CD8-positive, alpha-beta memory T cell (primary cell): ENCODE data around the gene CCDC149. TPM values are rescaled to one million over a fixed set of nuclear protein-coding genes. Genes with fewer than 3 reads are reported as not detected.

Source experiments
- CTCF ChIA-PET: fragments of 350-600 bp; sonication (Branson Sonifier 250); formaldehyde crosslinking; loops from one replicate; lab custom pipeline; 2021; ENCODE audit warnings: antibody characterized with exemption; lab: Charles Lee
- POLR2A ChIA-PET: fragments of 350-600 bp; sonication (Branson Sonifier 250); formaldehyde crosslinking; loops from one replicate; lab custom pipeline; 2021; ENCODE audit warnings: antibody characterized with exemption; lab: Charles Lee
- DNase-seq, 5 donors: peaks; one replicate each; pipeline versions ENCODE4 v3.0.0 to v3.0.0-alpha.2; 2020 to 2022; ENCODE audit warnings: mixed read lengths in 1 of 5
- H3K27ac ChIP-seq: one replicate; pipeline ENCODE4 v1.7.0; 2013; ENCODE audit warnings: low read depth, mild to moderate bottlenecking, low read length, moderate library complexity
- H3K27me3 ChIP-seq: 2 replicates; pipeline ENCODE4 v1.7.0; 2013; ENCODE audit warnings: low read length, mild to moderate bottlenecking; ENCODE audit not compliant: insufficient read depth, poor library complexity, severe bottlenecking
- H3K36me3 ChIP-seq: 2 replicates; pipeline ENCODE4 v1.7.0; 2013; ENCODE audit warnings: mild to moderate bottlenecking, low read length, moderate library complexity; ENCODE audit not compliant: insufficient read depth
- H3K4me1 ChIP-seq: 2 replicates; pipeline ENCODE4 v1.7.0; 2013; ENCODE audit warnings: mild to moderate bottlenecking, low read length, moderate library complexity; ENCODE audit not compliant: insufficient read depth
- H3K4me3 ChIP-seq: 2 replicates; pipeline ENCODE4 v1.7.0; 2013; ENCODE audit warnings: mild to moderate bottlenecking, low read length
- H3K9me3 ChIP-seq: 2 replicates; pipeline ENCODE4 v1.7.0; 2013; ENCODE audit warnings: mild to moderate bottlenecking, low read length
- H3K27ac Mint-ChIP-seq, 8 donors: one replicate each; pipeline ENCODE4 v1.8.0; 2020 to 2021; ENCODE audit warnings: mixed read lengths in 8 of 8, mild to moderate bottlenecking in 6 of 8, inconsistent platforms in 3 of 8, moderate library complexity in 3 of 8
- H3K27me3 Mint-ChIP-seq, 2 donors: one replicate each; pipeline ENCODE4 v1.8.0; 2020 to 2021; ENCODE audit warnings: mixed read lengths in 2 of 2, mild to moderate bottlenecking in 1 of 2, moderate library complexity in 1 of 2
- H3K36me3 Mint-ChIP-seq, 3 donors: one replicate each; pipeline ENCODE4 v1.8.0; 2020 to 2021; ENCODE audit warnings: mixed read lengths in 3 of 3, inconsistent platforms in 1 of 3, mild to moderate bottlenecking in 1 of 3
- H3K4me1 Mint-ChIP-seq, 3 donors: one replicate each; pipeline ENCODE4 v1.8.0; 2020 to 2021; ENCODE audit warnings: mixed read lengths in 3 of 3, inconsistent platforms in 1 of 3, mild to moderate bottlenecking in 1 of 3
- H3K4me3 Mint-ChIP-seq, 7 donors: one replicate each; pipeline ENCODE4 v1.8.0; 2020 to 2021; ENCODE audit warnings: mixed read lengths in 7 of 7, mild to moderate bottlenecking in 6 of 7, moderate library complexity in 4 of 7, inconsistent platforms in 2 of 7
- H3K9me3 Mint-ChIP-seq, 5 donors: one replicate each; pipeline ENCODE4 v1.8.0; 2020 to 2022; ENCODE audit warnings: mixed read lengths in 5 of 5, mild to moderate bottlenecking in 3 of 5, moderate library complexity in 2 of 5, inconsistent platforms in 1 of 5
- polyA plus RNA-seq: library from polyadenylated mRNA; unstranded; fragments of 300-500 nt; fragmentation: Illumina TruSeq; gene quantifications from one replicate; pipeline ENCODE4 v1.2.3, GENCODE V29; 2021
- total RNA-seq, 2 experiments: library from RNA; stranded (reverse); gene quantifications; one replicate each; pipeline ENCODE4 v1.2.3, GENCODE V29; 2021

Gene CCDC149
- total and polyA plus RNA-seq, 3 experiments from 2014 or later = 0.07 to 0.28 TPM; not detected in 1

GRCh38 chr4:24763631-24764297, 149.1 kb downstream of the CCDC149 start:
- ChIA-PET POLR2A (no interaction called here), CTCF (no interaction called here)
- H3K27ac ChIP-seq = no peak overlapping the region
- no peak overlapping the region for H3K4me3 ChIP-seq
- H3K9me3 ChIP-seq = no peaks in the 10 kb centered on the region
- Mint-ChIP-seq H3K9me3 (peaks cover 0 to 7% (median 4%) of the 10 kb centered on the region in 5 donors), H3K27me3 (peaks cover 0 to 3% of the 10 kb centered on the region in 2 donors), H3K27ac (no peak overlapping the region), H3K4me1 (no peaks in the 10 kb centered on the region), H3K36me3 (no peaks in the 10 kb centered on the region), H3K4me3 (no peak overlapping the region)
- DNase-seq = no peak
- no peaks in the 10 kb centered on the region for H3K4me1 ChIP-seq
- H3K27me3 ChIP-seq = no peaks in the 10 kb centered on the region
- no peaks in the 10 kb centered on the region for H3K36me3 ChIP-seq

Other genes with a start within 250 kb of the CCDC149 start
- not detected for gene SOD3, start 117.5 kb downstream of the CCDC149 start, total RNA-seq
- gene SOD3, start 117.5 kb downstream of the CCDC149 start, polyA plus RNA-seq = not detected
- gene LGI2, start 117.9 kb upstream of the CCDC149 start, total RNA-seq = not detected
- not detected for gene LGI2, start 117.9 kb upstream of the CCDC149 start, polyA plus RNA-seq
- gene SEPSECS, start 247.4 kb upstream of the CCDC149 start, total RNA-seq = 10 to 100 TPM in 1 of 2 experiments, 1 to 10 TPM in 1; 8.6 to 10.0 TPM
- 3.1 TPM for gene SEPSECS, start 247.4 kb upstream of the CCDC149 start, polyA plus RNA-seq